Measurements from ENCODE around the gene LOXL3. TPM values are rescaled to one million over a fixed set of nuclear protein-coding genes. Genes with fewer than 3 reads are reported as not detected.
A peak's percentile ranks its signal among the peaks of the same experiment; 100 is the strongest.

Gene LOXL3
- total and polyA plus RNA-seq, 2 donors (not counting 1 experiment from before 2014, with no cell fraction given), result 0.97 to 1.2 TPM

- POLR2A ChIA-PET, result interaction anchor here (0.5 to 2.8 kb wide), 11 partner anchors 9 to 196 kb away, joined by 3 to 13 read pairs (median 5); partner anchors contain the start of genes AUP1, HTRA2 and WBP1
- no peaks in the 10 kb centered on the region for H4K20me1 ChIP-seq (ENCODE audit: control insufficient read depth, insufficient read depth, low read length, poor library complexity, severe bottlenecking)
- CTCF ChIA-PET, result interaction anchor here (0.6 to 8.1 kb wide), 15 partner anchors 9 to 86 kb away, joined by 3 to 111 read pairs (median 4); partner anchors contain the start of genes AUP1, CCDC142, DQX1 and HTRA2
- peak within 1 kb of the TSS; percentile 84 for H3K9ac ChIP-seq (ENCODE audit: low read length)
- Mint-ChIP-seq H3K27ac (peak within 1 kb of the TSS; percentile 99), H3K9me3 (ENCODE audit: insufficient read depth) (no peaks in the 10 kb centered on the region), H3K27me3 (peaks cover 41% of the 10 kb centered on the region), H3K4me1 (peaks cover 56% of the 10 kb centered on the region), H3K4me3 (peak within 1 kb of the TSS; percentile 96)
- H3K79me2 ChIP-seq (ENCODE audit: control insufficient read depth, insufficient read depth, low read length), result peaks cover 8% of the 10 kb centered on the region
- DNase-seq, result peak; percentile 100
- peaks cover 0 to 10% of the 10 kb centered on the region in 2 experiments for H3K36me3 ChIP-seq (replicated peaks in 1 of 2; ENCODE audit: control extremely low read depth in 1 of 2, control insufficient read depth in 1 of 2, extremely low read depth in 1 of 2, insufficient read depth in 2 of 2, low read length in 1 of 2)
- peak within 1 kb of the TSS; percentile 78 to 97 (median 83) for H3K4me3 ChIP-seq (ENCODE audit: control extremely low read depth in 1 of 5, extremely low read depth in 1 of 5, insufficient read depth in 1 of 5, low read depth in 2 of 5, low read length in 4 of 5)
- H3K9me3 ChIP-seq (ENCODE audit: control extremely low read depth in 1 of 3, control insufficient read depth in 2 of 3, insufficient read depth in 1 of 3, low read length in 2 of 3), result peaks cover 0 to 13% (median 0%) of the 10 kb centered on the region in 3 donors
- peak within 1 kb of the TSS; percentile 90 for H2AFZ ChIP-seq (ENCODE audit: insufficient read depth, low read depth, low read length, poor library complexity, severe bottlenecking)
- H3K4me1 ChIP-seq (ENCODE audit: control insufficient read depth in 2 of 2, insufficient read depth in 2 of 2, low read length in 2 of 2), result peaks cover 31 to 38% of the 10 kb centered on the region in 2 donors
- no peak for TF ChIP-seq EZH2 (IDR thresholded peaks at IDR 0.05; ENCODE audit: borderline replicate concordance, insufficient read depth, low read depth, low read length, poor library complexity, severe bottlenecking)
- TF ChIP-seq CTCF (IDR thresholded peaks at IDR 0.05), result peak; percentile 64
- peaks cover 0 to 56% (median 14%) of the 10 kb centered on the region in 4 experiments for H3K27me3 ChIP-seq (replicated peaks in 1 of 4; ENCODE audit: control extremely low read depth in 1 of 4, control insufficient read depth in 3 of 4, insufficient read depth in 4 of 4, low read length in 3 of 4)
- WGBS (ENCODE audit: insufficient coverage), result 1% methylated on average over 49 of the region's 56 CpGs
- H3K4me2 ChIP-seq (replicated peaks; ENCODE audit: low read depth, low read length, poor library complexity, severe bottlenecking), result peak within 1 kb of the TSS; percentile 88
- intact Hi-C loops (cut with micrococcal nuclease), result loop anchor here (1.0 to 5.0 kb wide), 7 partner anchors 9 to 145 kb away; partner anchors contain the start of genes AUP1, DOK1, HTRA2 and SEMA4F
- ATAC-seq (ENCODE audit: low read depth), result peak; percentile 85
- peak within 1 kb of the TSS; percentile 91 to 96 for H3K27ac ChIP-seq (ENCODE audit: low read length in 2 of 2)
These were observed 46.4 kb downstream of the LOXL3 start, which contains the start of gene PCGF1 for GRCh38 chr2:74507145-74507925. TSS of gene PCGF1 (minus strand) at chr2:74507695. CDS start at chr2:74507668, 27 bp downstream.
